Suprapubic skin (tissue), 4 donors: ENCODE measurements around the gene ZFP3.

ENCODE experiments used
- POLR2A ChIP-seq, 2 donors: fragments of 450-650 bp; IDR thresholded peaks; one replicate each; pipeline ENCODE4 v1.6.1; 2017; ENCODE audit warnings: antibody characterized with exemption in 2 of 2, mild to moderate bottlenecking in 2 of 2, moderate library complexity in 2 of 2
- POLR2AphosphoS5 ChIP-seq, 3 donors: sonication (generic); formaldehyde crosslinking; IDR thresholded peaks; one replicate each; pipeline ENCODE4 v1.6.1; 2017; ENCODE audit warnings: antibody characterized with exemption in 3 of 3
- TF ChIP-seq, protein P1 (sequence below), 2 donors: fragments of 200-600 bp in 1 of 2; fragments of 450-650 bp in 1 of 2; sonication (generic) in 1 of 2; IDR thresholded peaks; one replicate each; pipeline ENCODE4 v1.5.1; 2016 to 2019; ENCODE audit warnings: antibody characterized with exemption in 2 of 2, mild to moderate bottlenecking in 1 of 2, moderate library complexity in 1 of 2

GRCh38 chr17:5127910-5128309 lies 49.6 kb downstream of the ZFP3 start:
- TF ChIP-seq POLR2AphosphoS5 (IDR thresholded peaks at IDR 0.05), result no peak
- TF ChIP-seq, protein P1, sequence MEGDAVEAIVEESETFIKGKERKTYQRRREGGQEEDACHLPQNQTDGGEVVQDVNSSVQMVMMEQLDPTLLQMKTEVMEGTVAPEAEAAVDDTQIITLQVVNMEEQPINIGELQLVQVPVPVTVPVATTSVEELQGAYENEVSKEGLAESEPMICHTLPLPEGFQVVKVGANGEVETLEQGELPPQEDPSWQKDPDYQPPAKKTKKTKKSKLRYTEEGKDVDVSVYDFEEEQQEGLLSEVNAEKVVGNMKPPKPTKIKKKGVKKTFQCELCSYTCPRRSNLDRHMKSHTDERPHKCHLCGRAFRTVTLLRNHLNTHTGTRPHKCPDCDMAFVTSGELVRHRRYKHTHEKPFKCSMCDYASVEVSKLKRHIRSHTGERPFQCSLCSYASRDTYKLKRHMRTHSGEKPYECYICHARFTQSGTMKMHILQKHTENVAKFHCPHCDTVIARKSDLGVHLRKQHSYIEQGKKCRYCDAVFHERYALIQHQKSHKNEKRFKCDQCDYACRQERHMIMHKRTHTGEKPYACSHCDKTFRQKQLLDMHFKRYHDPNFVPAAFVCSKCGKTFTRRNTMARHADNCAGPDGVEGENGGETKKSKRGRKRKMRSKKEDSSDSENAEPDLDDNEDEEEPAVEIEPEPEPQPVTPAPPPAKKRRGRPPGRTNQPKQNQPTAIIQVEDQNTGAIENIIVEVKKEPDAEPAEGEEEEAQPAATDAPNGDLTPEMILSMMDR (IDR thresholded peaks at IDR 0.05), result no peak
- TF ChIP-seq POLR2A (IDR thresholded peaks at IDR 0.05), result no peak
